ENCODE results near the gene METTL2A. TPM values are rescaled to one million over a fixed set of nuclear protein-coding genes. Genes with fewer than 3 reads are reported as not detected.
"Not testable (repeated sequence)": the region's sequence is repeated elsewhere in the genome, so short reads cannot be mapped to it uniquely, and the experiment has no call there.

Gene METTL2A
- 42.3 TPM for total RNA-seq

DNA sequence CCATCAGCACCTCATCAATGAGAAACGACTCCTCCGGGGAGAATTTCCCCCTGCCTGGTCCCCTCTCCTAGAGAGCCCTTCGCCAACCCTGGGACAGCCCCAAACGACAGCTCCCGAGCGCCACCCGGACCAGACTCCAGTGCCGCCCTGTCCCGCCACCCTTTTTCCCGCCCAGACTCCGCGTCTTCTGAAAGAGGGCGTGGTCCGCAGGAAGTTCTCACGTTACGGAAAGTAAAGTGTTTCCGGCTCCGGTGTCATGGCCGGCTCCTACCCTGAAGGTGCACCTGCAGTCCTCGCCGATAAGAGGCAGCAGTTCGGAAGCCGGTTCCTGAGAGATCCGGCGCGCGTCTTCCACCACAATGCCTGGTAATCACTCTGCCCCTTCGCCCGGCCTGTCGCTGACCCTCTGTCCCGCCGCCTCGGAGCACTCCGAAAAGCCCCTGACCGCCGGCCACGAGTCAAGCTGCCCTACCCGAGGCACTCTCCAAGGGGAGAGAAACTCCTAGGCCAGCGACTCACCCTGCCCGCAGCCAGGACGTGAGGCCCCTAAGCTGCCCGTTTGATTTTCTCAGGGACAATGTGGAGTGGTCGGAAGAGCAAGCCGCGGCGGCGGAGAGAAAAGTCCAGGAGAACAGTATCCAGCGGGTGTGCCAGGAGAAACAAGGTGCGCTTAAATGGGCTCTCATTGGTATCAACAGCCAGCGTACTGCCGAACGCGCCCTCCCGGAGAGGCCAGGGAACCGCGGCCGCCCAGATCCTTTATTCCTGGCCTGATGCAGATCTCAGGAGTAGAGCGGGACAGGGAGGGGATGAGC, at the start of gene METTL2A:
TSS of gene METTL2A (plus strand) at position 251 of the 815 bp plus-strand sequence. CDS start at position 257, 6 bp downstream.
- DNase-seq, result peak; percentile 74

GRCh38 chr17:62380253-62380652, 43.4 kb upstream of the METTL2A start, which contains the start of gene EFCAB3:
TSS of gene EFCAB3 (plus strand) at chr17:62380553. CDS start at chr17:62382980, 2,427 bp downstream.
- no peak for DNase-seq

GRCh38 chr17:62381561-62381960, 42.1 kb upstream of the METTL2A start:
- no peak for DNase-seq

- no peak for DNase-seq
Observed at GRCh38 chr17:62388856-62389255, 34.8 kb upstream of the METTL2A start.

- DNase-seq, result no peak
Observed at GRCh38 chr17:62392908-62393307, 30.8 kb upstream of the METTL2A start.

- no peak for DNase-seq
Observed at GRCh38 chr17:62398891-62399290, 24.8 kb upstream of the METTL2A start.

DNA sequence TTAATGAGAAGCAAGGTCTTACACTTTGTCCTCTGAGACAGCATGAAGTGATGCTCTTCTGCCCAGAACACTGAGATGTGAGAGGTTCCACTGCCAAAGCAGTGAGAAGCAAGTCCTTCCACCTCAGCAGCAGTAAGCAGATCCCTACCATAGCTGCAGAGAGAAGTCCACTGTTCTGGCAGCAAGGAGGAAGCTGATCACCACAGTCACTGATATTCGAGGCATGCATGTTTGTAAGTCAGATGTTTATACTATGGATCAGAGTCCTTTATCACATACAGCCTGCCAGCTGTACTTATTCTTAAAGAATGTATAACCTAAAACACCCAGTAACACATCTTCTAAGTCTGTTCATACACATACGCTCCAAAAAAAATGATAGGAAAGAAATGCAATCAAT, 18.2 kb upstream of the METTL2A start:
- no peak for DNase-seq

GRCh38 chr17:62413090-62413489, 10.6 kb upstream of the METTL2A start:
- DNase-seq, result not testable (repeated sequence)

GRCh38 chr17:62426214-62426613, 2.5 kb downstream of the METTL2A start:
- not testable (repeated sequence) for DNase-seq

GRCh38 chr17:62435251-62435650, 11.6 kb downstream of the METTL2A start:
- not testable (repeated sequence) for DNase-seq

DNA sequence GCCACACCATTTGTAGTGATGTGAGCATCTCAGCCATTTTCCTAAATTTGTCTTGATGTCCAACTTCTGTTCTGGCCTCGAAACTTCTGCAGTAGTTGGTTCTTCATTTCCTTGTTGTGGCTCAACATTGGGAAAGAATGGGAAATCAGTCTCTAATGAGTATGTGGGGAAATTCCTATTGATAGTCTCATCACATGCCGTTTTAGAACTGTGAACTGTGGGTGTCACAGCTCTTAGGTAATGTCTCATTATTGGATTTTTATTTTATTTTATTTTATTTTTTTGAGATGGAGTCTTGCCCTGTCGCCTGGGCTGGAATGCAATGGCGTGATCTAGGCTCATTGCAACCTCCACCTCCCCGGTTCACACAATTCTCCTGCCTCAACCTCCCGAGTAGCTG, 17.5 kb downstream of the METTL2A start:
- DNase-seq, result not testable (repeated sequence)

DNA sequence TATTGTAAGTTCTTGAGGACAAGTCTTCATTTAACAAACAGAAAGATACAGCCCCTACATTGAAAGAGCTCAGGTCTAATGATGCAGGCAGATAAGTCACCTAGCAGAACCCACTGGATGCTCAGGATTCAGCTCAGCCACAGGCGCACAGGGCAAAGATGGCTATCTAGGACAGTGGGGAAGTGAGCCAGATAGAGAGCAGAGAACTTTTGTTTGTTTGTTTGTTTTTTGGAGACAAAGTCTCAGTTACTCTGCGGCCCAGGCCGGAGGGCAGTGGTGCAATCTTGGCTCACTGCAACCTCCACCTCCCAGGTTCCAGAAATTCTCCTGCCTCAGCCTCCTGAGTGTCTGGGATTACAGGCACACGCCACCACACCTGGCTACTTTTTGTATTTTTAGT, 20.4 kb downstream of the METTL2A start:
- no peak for DNase-seq

DNA sequence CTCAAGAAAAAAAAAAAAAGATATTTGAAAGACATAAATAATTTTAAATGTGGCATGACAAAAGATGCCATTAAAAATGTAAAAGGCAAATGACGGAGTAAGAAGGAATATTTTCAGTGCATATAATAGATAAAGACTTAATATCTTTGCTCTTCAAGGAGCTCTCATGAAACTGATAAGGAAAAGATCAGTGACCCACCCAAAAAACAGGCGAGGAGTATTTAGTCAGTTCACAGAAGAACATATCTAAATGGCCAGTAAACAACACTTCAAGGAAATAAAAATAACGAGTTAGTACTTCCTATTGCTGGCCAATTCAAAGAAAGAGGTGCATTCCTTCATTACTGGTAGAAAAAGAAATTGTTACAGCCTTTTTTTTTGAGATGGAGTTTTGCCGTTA, 22.1 kb downstream of the METTL2A start:
- DNase-seq, result not testable (repeated sequence)

- DNase-seq, result not testable (repeated sequence)
Observed at GRCh38 chr17:62452195-62452594, 28.5 kb downstream of the METTL2A start.

DNA sequence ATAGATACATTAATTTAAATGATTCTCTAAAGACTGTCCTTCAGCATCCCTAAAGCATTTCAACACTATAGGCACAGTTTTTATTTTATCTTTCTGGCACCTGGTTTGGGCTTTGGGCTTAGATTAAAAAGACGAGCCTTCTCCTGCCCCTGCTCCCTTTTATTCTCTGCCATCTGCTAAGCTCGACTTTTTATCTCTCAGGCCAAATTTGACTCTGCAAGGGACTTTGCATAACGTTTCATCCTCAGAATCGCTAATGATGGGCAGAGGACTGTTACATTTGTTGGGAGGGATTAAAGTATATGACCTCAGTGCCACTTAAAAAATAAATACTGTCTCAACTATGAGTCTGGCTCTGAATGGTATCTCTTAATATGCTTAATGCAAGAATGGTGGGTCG, 29.3 kb downstream of the METTL2A start:
- not testable (repeated sequence) for DNase-seq

GRCh38 chr17:62453656-62454055, 30.0 kb downstream of the METTL2A start:
- not testable (repeated sequence) for DNase-seq

DNA sequence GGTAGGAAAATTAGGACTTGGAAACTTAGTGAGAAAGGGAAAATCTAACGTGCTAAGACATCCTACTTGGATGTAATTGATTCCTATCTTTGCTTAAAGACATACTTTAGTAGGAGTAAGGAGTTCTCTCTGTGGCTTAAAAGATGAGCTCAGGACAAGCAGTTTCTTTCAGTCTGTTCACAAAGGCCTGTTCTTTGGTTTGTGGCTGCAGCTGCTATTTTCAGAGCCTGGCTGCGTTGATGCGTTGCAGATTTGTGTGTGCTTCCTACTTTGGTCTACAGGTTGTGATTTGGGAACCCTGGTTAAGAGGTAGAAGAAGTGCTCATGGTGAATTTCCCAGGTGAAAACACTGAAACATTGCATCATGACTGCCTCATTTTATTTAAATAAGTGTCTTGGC, 30.4 kb downstream of the METTL2A start:
- not testable (repeated sequence) for DNase-seq

DNA sequence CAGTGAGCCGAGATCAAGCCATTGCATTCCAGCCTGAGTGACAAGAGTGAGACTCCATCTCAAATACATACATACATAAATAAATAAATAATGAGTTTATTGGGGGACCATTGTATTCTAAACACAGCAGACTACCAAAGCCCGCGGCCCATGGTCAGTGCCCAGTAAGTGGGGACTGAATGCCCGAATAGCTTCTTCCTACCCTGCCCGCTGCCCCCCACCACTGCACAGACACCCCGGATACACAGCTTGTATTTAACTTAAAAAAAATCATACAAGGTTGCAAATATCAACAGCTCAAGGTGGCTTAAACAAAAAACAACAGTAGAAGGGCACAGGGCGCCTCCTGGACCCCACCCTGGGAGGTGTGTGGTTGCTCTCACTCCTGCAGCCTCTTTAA, 32.3 kb downstream of the METTL2A start:
- DNase-seq, result no peak

GRCh38 chr17:62458483-62458882, 34.8 kb downstream of the METTL2A start:
- not testable (repeated sequence) for DNase-seq

- not testable (repeated sequence) for DNase-seq
Observed at GRCh38 chr17:62464422-62464821, 40.7 kb downstream of the METTL2A start.

GRCh38 chr17:62465271-62465670, 41.6 kb downstream of the METTL2A start:
- DNase-seq, result not testable (repeated sequence)

DNA sequence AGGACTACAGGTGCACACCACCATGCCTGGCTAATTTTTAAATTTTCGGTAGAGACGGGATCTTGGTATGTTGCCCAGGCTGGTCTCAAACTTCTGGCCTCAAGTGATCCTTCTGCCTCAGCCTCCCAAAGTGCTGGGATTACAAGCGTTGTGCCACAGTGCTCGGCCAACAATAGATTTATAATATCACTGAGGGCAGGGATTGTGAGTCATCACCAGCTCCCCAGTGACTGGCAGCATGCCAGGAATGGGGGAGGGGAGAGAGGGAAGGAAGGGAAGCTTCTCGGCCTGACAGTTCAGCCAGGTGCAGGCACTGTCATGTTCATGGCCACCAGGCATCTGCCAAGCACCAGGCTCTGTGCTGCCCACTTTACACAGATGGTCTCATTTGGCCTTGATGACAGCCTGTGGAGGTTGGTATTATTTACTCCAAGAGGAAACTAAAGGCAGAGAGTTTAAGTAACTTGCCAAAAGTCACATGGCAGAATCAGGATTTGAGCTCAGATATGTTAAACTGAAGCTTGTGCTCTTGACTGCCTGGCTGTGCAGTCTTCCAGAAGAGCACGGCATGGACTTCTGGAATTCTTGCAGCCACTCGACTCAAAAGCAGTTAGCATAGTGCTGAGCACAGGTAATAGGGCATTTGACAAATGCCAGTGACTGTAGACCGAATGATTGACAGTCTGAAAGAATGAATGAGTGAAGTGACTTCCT, 47.1 kb downstream of the METTL2A start:
- DNase-seq, result peak; percentile 9

- not testable (repeated sequence) for DNase-seq
Observed at GRCh38 chr17:62471380-62471880, 47.7 kb downstream of the METTL2A start.
